ENCODE results near the gene UCP2. TPM values are rescaled to one million over a fixed set of nuclear protein-coding genes. Genes with fewer than 3 reads are reported as not detected.

UCP2 gene
- total and polyA plus RNA-seq, 11 donors: 11.9 to 170 (median 19.7) TPM

- H3K4me1 ChIP-seq: peaks cover 0 to 36% (median 14%) of the 10 kb centered on the region in 12 donors
- H3K36me3 ChIP-seq: peaks cover 0 to 25% (median 0%) of the 10 kb centered on the region in 9 donors
- intact Hi-C loops (cut with DNase I): loop anchor here in 4 of 10 donors (2.0 to 10.0 kb wide), 5 partner anchors 33 to 191 kb away; partner anchors contain the start of genes C2CD3 (in 2 of the 4) and PPME1 (in 2 of the 4)
- WGBS, 4 donors: 41 to 49% (median 47%) methylated on average over 18 of the region's 18 CpGs
- DNase-seq (no peak), ATAC-seq (peak in 2 of 4 donors; percentile 4 to 11)
- H3K27ac ChIP-seq: peak overlapping the region; percentile 6 to 91 (median 84)
- no peaks in the 10 kb centered on the region for H3K27me3 ChIP-seq
- H3K9me3 ChIP-seq: no peaks in the 10 kb centered on the region
- TF ChIP-seq POLR2A (IDR thresholded peaks at IDR 0.05): no peak
- TF ChIP-seq CTCF (IDR thresholded peaks at IDR 0.05): no peak
- H3K4me3 ChIP-seq: peak overlapping the region in 11 of 12 donors; percentile 40 to 85 (median 63)
These were observed 1.3 kb upstream of the UCP2 start for GRCh38 chr11:73983741-73984538.

GRCh38 chr11:73982990-73983740, 522 bp upstream of the UCP2 start:
- peaks cover 0 to 33% (median 0%) of the 10 kb centered on the region in 9 donors for H3K36me3 ChIP-seq
- TF ChIP-seq CTCF (IDR thresholded peaks at IDR 0.05): no peak
- TF ChIP-seq POLR2A (IDR thresholded peaks at IDR 0.05): peak in 1 of 2 donors; percentile 46
- WGBS, 4 donors: 0 to 1% (median 1%) methylated on average over 26 to 56 of the region's 56 CpGs
- DNase-seq (peak; percentile 93 to 97 (median 94)), ATAC-seq (peak; percentile 91 to 96 (median 94))
- intact Hi-C loops (cut with DNase I): loop anchor here in 4 of 10 donors (2.0 to 10.0 kb wide), 5 partner anchors 34 to 192 kb away; partner anchors contain the start of genes C2CD3 (in 2 of the 4) and PPME1 (in 2 of the 4)
- H3K27me3 ChIP-seq: no peaks in the 10 kb centered on the region
- peak overlapping the region; percentile 6 to 91 (median 84) for H3K27ac ChIP-seq
- peak overlapping the region; percentile 25 to 85 (median 62) for H3K4me3 ChIP-seq
- H3K4me1 ChIP-seq: peaks cover 0 to 42% (median 14%) of the 10 kb centered on the region in 12 donors
- H3K9me3 ChIP-seq: no peaks in the 10 kb centered on the region

- intact Hi-C loops (cut with DNase I): loop anchor here in 4 of 10 donors (5.0 to 10.0 kb wide), 4 partner anchors 36 to 194 kb away; partner anchors contain the start of genes C2CD3 (in 2 of the 4) and PPME1 (in 2 of the 4)
- peak overlapping the region in 9 of 12 donors; percentile 56 to 85 (median 66) for H3K4me3 ChIP-seq
- H3K27ac ChIP-seq: peak overlapping the region in 4 of 12 donors; percentile 37 to 91 (median 90)
- 85 to 93% (median 90%) methylated on average over 11 to 13 of the region's 13 CpGs for WGBS, 4 donors
- no peaks in the 10 kb centered on the region for H3K27me3 ChIP-seq
- peaks cover 0 to 59% (median 14%) of the 10 kb centered on the region in 12 donors for H3K4me1 ChIP-seq
- H3K9me3 ChIP-seq: no peaks in the 10 kb centered on the region
- no peak for DNase-seq
- TF ChIP-seq CTCF (IDR thresholded peaks at IDR 0.05): no peak
- ATAC-seq: no peak
- peaks cover 0 to 52% (median 11%) of the 10 kb centered on the region in 9 donors for H3K36me3 ChIP-seq
These were observed 1.4 kb downstream of the UCP2 start for GRCh38 chr11:73981051-73981805.

Measured in heart left ventricle (tissue), 16 donors.